GM04503 (cell line): ENCODE data around the gene ATXN1.
A peak's percentile ranks its signal among the peaks of the same experiment; 100 is the strongest.
"Not testable (repeated sequence)": the region's sequence is repeated elsewhere in the genome, so short reads cannot be mapped to it uniquely, and the experiment has no call there.

Source experiments
- DNase-seq: peaks from one replicate; pipeline ENCODE4 v3.0.0-alpha.2; 2012; ENCODE audit warnings: low read depth

The ATXN1 gene

GRCh38 chr6:16473184-16473907, 287.9 kb downstream of the ATXN1 start:
- no peak for DNase-seq

DNA sequence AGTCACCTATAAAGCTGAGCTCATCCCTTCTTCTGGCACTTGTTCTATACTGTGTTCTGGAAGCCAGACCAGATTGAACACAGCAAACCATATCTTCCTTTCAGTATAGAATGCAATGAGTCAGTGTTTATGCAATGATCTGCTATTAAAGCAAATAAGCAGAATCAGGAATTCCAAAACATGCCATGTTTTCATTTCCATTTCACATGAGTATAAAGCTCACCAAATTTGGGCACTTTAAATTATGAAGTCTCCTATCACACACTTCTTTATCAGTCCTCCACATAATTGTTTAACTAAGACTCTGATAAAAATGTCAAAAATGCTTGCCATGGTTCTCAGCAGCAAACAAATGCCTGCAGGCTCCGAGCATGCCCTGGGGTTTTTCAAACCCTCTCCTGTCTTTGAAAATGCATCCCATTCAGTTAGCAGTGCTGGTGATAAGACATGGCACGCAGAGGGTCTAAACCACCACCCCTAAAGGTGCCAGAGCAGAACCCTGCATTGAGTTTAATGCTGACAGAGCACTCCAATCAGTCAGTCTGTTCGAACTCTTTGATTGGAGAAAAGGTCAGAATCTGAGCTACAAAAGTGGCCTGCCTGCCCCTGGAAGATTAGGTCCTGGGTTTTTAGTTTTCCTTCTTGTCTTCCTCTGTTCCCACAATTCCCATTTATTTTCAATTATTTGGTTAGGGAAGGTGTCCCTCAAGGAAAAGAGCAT, 288.8 kb downstream of the ATXN1 start:
- peak; percentile 11 for DNase-seq

GRCh38 chr6:16471910-16472297, 289.4 kb downstream of the ATXN1 start:
- no peak for DNase-seq

- no peak for DNase-seq
These were observed 289.9 kb downstream of the ATXN1 start for GRCh38 chr6:16471222-16471909.

- DNase-seq: no peak
These were observed 290.6 kb downstream of the ATXN1 start for GRCh38 chr6:16470502-16471221.

DNA sequence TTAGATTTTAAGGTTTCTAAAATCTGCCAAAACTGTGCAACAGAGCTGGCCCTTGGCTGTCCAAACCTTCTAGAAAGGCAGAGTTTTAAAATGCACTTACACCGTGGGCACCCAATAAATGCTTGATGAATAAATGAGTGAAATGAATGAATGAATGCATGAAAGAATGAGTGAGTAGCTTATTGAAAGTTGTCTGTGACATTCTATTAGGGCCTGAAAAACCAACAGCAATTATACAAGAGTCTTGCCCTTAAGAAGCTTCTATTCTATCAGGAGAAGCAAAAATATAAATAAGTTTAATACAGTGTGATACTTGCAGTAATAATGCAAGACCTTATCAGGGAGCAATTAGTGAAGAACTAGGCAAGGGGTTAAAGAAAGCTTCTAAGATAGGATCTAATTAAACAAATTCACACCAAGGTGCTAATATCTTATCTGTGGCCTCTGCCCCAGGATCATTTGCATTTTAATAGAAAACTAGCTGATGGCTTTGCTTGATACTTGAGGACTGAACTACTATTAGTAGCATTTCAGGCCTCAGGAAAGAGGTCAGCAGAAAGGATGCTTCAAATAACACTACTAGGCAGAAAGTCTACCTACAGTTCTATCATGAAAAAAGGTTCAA, 292.2 kb downstream of the ATXN1 start:
- DNase-seq: no peak

GRCh38 chr6:16466800-16467553, 294.3 kb downstream of the ATXN1 start:
- no peak for DNase-seq

DNA sequence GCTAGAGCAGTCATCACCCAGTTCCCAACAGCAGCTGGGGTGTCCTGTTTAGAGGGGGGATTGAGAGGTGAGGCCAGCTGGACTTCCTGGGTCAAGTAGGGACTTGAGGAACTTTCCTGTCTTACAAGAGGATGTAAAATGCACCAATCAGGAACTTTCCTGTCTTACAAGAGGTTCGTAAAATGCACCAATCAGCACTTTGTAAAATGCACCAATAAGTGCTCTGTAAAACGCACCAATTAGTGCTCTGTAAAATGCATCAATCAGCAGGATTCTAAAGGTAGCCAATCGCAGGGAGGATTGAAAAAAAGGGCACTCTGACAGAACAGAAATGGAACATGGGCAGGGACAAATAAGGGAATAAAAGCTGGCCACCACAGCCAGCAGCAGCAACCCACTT, 297.2 kb downstream of the ATXN1 start:
- DNase-seq: no peak

DNA sequence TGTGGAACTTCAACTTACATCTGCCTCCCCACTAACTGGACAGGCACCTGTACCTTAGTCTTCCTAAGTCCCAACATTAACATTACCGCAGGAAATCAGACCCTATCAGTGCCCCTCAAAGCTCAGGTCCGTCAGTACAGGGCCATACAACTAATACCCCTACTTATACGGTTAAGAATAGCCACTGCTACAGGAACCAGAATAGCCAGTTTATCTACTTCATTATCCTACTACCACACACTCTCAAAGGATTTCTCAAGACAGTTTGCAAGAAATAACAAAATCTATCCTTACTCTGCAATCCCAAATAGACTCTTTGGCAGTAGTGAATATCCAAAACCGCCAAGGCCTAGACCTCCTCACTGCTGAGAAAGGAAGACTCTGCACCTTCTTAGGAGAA, 298.0 kb downstream of the ATXN1 start:
- DNase-seq: not testable (repeated sequence)

DNA sequence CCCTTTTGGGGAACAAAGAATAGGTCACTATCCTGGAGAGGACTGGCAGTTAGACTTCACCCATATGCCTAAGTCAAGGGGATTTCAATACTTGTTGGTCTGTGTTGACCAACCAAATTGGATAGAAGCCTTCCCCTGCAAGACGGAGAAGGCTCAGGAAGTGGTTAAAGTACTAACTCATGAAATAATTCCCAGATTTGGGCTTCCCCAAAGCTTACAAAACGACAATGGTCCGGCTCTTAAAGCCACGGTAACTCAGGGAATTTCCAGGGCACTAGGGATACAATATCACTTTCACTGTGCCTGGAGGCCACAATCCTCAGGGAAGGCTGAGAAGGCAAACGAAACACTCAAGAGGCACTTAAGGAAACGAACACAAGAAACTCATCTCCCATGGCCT, 299.8 kb downstream of the ATXN1 start:
- no peak for DNase-seq

DNA sequence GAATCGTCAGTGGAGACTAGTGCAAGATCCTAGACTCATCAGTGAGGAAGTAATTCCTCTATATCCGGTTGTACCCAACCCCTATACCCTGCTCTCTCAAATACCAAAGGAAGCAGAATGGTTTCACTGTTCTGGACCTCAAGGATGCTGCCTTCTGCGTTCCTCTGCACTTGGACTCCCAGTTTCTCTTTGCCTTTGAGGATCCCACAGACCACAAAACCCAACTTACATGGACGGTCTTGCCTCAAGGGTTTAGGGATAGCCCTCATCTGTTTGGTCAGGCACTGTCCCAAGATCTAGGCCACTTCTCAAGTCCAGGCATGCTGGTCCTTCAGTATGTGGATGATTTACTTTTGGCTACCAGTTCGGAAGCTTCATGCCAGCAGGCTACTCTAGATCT, 301.8 kb downstream of the ATXN1 start:
- DNase-seq: not testable (repeated sequence)

DNA sequence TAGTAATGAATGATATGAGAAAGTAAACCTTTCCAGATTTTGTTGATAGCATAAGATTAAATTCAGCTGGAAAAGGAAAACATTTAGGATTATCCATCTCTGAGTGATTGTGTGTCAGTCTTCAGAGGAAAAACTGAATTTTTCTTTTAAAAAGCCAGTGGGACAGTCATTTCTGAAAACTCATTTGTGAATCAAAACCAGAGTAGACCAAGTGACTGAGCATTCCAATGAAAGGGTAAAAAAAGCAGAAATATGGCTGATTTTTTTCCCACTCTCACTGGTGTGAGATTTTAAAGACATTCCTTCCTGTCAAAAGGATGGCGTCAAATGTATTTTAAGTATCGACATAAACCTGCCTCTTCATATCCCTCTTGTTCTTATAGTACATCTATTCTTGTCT, 308.9 kb downstream of the ATXN1 start:
- no peak for DNase-seq

- DNase-seq: no peak
These were observed 310.4 kb downstream of the ATXN1 start for GRCh38 chr6:16450821-16451220.

DNA sequence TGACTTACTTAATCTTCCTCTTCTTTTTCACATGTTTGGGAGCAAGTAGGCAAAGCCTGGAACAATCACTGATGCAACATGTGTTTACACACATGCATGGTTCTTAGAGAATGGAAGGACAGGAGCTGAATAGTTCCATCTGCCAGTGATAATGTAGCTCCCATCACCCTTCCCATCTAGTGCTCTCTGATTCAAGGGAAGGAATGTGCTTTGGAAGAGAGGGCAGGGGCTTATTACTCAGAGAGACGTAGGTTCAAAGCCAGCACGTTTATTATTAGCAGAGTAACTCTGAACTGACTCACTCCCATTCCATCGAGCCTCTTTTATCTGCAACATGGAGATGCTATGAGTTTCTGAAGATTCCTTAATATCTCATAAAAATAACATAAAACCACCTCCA, 311.0 kb downstream of the ATXN1 start:
- peak; percentile 96 for DNase-seq

- DNase-seq: no peak
These were observed 315.0 kb downstream of the ATXN1 start for GRCh38 chr6:16446273-16446672.

DNA sequence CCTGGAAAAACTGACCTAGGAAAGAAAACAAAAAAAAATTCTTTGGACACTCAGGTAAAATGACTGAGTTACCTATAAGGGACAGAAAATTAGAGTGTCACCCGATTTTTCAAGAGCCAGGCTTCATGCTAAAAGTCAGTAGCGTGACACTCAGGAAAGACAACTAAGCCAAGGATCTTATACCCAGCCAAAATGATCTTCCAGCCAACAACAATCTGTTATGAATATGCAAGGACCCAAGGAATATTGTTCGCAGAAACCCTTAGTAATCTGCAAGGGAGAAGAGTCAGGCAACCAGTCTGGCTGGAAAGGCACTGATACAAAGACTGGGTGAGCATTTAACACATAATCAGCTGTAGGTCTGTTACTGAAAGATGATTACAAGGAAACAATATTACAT, 319.2 kb downstream of the ATXN1 start:
- no peak for DNase-seq

DNA sequence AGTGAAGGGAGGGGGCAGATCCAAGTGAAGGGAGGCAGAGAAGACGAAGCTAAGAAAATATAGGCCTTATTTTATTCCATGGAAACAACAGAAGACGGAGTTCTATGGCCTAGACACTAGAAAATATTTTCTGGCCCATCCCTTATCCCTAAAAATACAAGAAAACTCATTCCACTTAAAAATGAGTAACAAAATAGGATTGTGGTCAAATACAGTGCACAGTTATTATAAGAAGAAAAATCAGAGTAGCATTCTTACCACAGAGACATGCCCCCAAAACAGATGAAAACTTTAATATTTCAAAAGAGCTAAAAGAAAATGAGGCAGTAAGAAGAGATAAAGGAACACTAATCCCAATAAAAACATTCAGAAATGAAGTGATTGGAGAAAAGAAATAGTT, 320.0 kb downstream of the ATXN1 start:
- DNase-seq: no peak

DNA sequence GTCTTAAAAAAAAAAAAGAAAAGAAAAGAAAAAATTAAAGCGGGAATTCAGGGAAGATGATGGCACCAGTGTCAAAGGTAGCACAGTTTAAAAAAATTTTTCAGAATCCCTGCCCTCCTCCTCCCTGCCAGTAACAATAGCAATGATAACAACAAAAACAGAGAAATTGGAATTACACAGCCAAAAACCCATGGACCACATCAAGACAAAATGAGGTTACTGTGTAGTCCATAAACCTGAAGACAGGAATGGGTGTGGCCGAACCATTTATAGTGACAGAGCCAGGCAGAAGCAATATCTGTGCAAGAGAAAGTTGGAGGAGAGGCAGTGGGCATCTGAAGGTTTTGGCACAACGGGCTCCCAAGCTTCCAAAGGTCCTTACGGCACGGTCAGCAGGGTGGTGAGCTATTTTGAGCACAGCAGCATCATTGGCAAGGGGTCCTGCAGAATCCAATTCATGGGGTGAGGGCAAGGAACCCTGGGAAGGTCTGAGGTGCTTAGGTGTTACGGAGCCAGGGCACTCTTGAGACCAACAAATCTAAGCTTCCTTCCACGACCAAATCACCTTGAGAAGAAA, 320.5 kb downstream of the ATXN1 start:
- no peak for DNase-seq

GRCh38 chr6:16438718-16439591, 322.3 kb downstream of the ATXN1 start:
- DNase-seq: no peak

DNA sequence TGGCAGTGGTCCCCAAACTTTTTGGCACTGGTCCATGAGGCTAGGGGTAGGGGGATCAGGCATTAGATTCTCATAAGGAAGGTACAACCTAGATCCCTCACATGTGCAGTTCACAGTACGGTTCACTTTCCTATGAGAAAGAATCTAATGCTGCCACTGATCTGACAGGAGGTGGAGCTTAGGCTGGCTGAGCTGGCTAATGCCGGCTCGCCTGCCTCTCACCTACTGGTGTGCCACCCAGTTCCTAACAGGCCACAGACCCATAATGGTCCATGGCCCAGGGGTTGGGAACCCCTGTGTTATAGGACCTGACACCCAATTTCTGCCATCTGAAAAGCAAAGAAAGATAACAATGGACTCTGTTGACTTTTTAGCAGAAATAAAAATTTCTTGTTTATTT, 323.3 kb downstream of the ATXN1 start:
- DNase-seq: no peak
